Stimulated activated CD4-positive, alpha-beta T cell treated with anti-CD3 and anti-CD28 coated beads, Interleukin-15, amount 100 ng/mL, for 24 hours (primary cell): ENCODE data around the gene TRABD2A.
"Not testable (repeated sequence)": the region's sequence is repeated elsewhere in the genome, so short reads cannot be mapped to it uniquely, and the experiment has no call there.

Experiments
- DNase-seq: peaks from one replicate; pipeline ENCODE4 v3.0.0-alpha.2; 2020

Gene TRABD2A, protein sequence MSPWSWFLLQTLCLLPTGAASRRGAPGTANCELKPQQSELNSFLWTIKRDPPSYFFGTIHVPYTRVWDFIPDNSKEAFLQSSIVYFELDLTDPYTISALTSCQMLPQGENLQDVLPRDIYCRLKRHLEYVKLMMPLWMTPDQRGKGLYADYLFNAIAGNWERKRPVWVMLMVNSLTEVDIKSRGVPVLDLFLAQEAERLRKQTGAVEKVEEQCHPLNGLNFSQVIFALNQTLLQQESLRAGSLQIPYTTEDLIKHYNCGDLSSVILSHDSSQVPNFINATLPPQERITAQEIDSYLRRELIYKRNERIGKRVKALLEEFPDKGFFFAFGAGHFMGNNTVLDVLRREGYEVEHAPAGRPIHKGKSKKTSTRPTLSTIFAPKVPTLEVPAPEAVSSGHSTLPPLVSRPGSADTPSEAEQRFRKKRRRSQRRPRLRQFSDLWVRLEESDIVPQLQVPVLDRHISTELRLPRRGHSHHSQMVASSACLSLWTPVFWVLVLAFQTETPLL

DNA sequence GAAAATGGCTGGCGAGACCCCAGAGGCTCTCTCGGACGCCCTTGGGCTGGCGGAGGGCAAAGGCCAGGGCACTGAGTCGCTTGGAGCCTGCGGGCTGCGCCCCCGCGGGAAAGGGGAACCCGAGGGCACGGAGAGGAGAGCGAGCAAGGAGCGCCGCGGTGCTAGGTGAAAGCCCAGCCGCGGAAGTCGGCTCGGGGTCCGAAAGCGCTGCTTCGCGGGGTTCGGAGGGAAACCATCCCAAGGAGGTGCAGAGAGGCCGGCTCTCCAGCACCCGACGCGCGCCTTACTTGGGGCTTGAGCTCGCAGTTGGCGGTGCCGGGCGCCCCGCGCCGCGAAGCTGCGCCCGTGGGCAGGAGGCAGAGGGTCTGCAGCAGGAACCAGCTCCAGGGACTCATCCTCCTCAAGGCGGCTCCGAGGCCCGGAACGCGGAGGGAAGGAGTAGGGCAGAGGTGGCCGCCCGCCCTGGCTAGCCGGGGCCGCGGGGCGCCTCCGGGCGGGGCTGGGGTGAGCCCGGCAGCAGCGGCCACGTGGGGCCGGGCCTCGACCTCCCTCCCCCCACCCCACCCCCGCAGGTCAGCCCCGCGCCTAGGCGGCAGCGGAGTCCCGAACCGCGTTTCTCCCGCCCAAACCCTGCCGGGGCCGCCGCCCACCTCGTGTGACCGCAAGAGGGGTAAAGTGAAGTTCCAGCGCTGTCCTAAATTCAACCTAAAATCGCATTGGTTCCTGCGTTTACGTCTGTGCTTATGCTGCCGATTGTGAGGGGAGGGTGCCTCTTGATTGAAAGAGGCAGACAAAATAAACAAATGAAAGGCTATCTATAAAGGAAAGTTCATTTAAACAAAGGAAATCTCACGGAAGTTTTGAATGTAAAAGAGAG lies at the start of gene TRABD2A:
TSS of gene TRABD2A (minus strand) at position 440 of the 877 bp plus-strand sequence. CDS start at position 395, 45 bp downstream.
- DNase-seq = peak; percentile 84

DNA sequence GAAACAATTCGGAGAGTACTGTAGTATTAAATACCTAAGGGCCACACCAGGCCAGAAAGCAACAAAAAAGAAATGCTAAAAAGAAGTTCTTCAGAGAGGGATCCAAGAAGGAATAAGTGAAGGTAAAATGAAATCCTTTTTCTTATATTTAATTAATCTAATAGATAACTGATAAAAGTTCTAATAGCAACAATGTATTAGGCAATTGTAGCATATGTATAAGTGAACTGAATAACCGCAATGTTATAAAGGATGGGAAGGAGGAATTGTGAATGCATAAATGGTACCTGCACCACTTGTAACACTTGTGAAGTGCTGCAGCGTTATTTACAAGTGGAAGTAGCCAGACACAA lies 46.4 kb upstream of the TRABD2A start:
- DNase-seq = no peak

DNA sequence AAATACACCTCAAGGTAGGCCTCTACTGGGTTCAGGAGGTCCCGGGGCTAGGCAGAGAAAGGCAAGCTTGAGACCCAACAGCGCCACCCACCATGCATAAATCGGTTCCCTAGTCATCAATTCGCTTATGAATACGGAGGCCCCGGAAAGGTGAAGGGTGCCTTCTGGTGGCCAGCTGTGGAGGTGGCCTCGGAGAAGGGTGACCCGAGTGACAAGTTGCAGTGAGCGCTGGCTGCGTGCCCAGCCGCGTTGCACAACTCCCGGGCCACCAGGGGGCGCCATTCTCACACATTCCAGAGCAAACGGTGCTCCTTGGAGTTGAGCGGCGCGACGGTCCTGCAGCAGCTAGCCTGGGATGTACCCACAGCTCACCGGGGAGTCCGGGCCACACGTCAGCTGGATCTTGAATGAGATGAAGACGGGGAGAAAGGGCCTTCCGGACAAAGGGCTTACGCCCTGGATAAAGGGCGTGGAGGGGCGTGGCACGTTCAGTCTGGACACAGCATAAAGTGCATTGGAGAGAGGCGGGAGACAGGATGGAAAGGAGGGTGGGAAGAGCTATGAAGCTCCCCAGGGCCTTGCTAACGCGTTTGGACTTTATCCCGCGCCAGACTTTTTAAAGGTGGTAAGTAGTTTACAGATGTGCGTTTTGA lies 45.0 kb upstream of the TRABD2A start:
- DNase-seq = peak; percentile 99

DNA sequence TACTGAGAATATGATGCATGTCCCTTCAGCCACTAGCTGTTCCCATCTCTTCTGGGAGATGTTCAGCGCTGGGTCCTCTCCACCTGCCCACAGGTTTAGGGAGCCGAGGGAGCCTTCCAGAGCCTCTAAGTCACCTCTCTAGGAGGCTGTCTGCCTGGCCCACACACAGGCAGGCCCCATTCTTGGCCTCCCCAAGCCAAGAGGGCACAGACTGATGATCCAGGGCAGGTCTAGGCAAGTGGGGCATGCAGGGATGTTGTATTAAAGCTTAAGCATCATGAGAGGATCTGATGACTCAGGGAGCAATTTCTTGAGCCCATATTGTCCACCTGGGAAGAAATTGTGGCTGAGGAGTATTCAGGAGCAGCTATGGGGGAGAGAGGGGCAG lies 44.4 kb upstream of the TRABD2A start:
- no peak for DNase-seq

DNA sequence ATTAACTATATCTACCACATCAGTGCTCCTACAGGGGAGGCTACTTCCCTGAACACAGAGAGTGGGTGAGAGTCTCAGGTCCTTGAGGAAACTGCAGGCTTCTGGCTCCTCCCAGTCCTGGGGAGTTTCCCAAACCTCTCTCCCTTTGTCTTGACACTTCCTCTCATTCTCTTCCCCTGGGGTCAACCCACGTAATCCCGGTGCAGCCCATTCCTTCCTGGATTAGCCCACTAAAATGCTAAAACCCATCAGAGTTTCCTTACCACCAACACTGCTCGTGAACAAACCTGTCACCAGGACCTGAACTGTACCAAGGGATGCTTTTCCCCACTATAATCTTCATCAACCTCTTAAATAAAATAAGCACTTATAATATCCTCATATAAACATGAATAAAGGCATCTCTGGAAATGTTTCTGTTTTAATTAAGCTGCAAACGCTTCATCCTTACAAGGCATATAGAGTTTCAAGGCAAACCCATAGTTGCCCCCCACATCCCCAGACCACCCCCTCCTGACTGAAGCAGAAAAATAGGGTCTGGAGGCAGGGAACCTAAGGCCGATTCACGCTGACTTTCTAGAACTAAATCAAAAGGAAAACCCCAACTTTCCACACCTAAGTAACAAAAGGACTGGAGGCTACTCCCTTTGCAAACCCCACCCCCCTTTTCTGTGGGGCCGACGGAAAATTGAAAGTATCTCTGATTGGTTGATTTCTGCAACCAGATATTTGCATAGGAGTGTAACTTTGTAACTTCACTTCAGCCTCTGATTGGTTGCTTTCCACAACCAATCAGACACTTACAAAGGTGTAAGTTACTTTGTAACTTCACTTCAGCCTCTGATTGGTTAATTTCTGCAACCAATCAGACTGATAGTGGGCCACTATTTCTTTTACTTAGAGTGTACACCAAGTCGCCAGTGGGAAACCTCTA lies 43.6 kb upstream of the TRABD2A start:
- peak; percentile 69 for DNase-seq

DNA sequence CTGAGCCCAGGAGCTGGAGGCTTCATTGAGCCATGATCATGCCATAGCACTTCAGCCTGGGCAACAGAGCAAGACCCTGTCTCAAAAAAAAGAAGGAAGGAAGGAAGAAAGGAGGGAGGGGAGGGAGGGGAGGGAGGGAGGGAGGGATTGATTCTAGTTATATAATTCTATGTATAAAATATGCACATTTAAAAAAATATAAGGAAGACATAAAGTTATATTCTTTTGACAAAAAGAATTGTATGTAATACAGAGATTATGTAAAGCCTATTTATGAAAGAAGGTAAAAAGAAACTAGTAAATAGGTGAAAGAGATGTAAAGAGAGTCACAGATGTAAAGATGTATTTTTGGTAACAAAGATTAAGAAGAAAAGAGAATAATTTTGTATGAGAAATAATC lies 42.1 kb upstream of the TRABD2A start:
- DNase-seq = no peak

DNA sequence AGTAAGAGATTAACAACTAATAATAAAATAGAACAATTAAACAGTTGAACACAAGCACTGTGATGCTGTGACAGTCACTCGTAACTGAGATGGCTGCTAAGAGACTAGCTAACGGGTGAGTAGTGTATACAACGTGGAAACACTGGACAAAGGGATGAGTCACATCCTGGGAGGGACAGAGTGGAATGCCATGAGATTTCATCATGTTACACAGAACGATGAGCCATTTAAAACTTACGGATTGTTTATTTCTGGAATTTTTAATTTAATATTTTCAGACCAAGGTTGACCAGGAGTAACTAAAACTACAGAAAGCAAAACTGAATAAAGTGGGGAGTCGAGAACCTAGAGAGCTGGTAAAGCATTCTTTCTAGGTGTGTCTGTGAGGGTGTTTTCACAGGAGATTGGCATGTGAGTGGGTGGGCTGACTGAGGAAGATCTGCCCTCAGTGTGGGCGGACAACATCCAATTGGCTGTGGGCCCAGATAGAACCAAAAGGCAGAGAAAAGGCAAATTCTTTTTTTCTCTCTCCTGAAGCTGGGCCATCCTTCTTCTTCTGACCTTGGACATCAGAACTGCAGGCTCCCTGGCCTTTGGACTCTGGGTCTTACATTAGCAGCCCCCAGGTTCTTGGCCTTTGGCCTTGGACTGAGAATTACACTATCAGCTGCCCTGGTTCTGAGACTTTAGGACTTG lies 39.1 kb upstream of the TRABD2A start:
- peak; percentile 76 for DNase-seq

DNA sequence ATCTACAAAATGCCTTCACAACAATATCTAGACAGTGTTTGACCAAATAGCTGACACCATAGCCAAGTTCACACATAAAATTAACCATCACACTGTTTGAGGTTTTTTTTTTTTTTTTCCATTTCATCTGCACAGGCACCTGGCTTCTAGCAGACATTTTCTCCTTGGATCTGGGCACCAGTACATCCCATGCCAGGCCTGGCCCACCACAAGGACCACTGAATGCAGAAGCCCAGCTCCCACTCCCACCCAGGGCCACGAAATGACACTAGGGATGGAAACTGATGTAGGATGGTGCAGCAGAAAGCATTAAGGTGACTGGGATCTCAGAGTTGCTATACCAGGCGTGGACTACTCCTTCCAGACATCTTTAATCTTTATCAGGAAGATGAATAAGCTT lies 37.5 kb upstream of the TRABD2A start:
- DNase-seq = no peak

DNA sequence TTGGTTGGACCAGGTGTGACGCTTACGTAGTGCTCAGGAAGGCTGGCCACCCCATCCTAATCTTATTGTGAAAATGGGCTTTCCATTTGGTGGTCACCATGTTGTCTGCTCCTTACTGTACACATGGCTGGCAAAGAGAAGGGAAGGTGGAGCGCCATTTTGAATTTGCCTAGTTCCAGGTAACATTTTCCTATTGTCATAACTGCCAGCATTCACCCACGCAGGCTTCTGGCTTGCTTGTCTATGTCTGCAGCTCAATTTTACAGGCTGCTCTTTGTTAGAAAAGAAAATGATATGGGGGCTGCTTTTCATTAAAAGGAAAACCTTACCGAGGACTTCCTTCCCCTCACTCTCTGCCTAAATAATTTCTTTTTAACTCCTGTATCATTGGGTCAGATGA lies 36.9 kb upstream of the TRABD2A start:
- not testable (repeated sequence) for DNase-seq

DNA sequence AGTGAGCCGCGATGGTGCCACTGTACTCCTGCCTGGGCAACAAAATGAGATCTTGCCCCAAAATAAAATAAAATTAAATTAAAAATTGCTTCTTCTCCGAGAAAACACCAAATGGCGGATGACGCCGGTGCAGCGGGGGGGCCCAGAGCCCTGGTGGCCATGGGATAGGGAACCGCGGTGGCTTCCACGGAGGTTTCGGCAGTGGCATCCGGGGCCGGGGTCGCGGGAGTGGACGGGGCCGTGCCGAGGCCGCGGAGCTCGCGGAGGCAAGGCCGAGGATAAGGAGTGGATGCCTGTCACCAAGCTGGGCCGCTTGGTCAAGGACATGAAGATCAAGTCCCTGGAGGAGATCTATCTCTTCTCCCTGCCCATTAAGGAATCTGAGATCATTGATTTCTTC lies 34.8 kb upstream of the TRABD2A start:
- not testable (repeated sequence) for DNase-seq

DNA sequence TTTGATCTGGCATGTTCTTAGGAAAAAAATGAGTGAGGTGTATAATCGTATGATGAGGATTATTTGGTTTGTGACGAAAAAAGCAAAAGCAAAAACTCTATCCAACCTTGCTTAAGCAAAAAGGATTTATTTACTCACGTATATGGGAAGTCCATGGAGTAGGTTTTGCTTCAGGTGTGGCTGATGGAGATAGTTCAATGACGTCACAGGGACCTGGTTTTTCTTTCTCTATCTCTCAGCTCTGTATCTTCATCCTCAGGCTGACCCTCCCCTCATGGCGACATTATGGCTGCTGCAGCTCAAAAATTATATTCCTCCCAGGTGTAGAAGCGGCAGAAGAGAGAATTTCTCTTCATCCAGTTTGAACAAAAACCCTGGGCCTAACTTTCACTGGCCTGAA lies 33.5 kb upstream of the TRABD2A start:
- no peak for DNase-seq

DNA sequence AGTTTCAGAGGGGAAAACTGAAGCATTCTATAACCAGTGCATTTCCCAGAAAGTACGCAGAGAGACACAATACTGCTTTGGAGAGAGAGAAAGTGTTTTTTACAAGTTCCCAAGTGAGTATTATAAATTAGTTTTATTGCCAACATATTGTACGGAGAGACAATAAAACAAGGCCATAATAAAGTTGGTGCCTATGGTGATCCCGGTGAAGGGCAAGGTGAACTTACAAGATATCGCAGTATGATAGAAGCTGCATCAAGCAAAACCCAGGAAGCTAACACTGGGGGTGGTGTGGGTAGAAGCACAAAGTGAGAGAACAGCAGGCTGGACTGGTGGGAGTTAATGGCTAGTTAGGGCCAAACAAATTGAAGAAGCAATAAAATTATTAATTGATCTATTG lies 32.1 kb upstream of the TRABD2A start:
- no peak for DNase-seq

DNA sequence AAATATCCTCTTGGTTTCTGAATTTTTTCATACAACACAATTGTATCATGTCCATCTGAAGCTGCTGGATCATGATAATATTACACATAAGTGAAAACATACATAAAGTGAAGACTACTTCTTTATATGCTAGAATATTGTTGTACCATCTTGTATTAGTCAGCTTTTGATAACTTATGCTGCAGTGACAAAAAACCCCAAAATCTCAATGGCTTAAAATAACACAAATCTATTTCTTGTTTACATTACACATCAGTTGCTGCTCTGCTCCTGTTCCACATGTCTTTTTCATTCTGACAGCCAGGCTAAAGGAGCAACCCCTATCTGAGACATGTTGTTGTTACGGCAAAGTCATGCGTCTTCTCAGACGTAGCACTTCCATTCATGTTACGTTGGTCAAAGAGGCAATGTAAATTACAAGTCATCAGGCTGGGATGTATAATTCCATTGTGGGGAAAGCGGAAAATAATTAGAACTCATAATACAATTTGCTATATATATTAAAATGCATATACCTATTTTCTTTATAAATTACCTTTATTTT lies 30.3 kb upstream of the TRABD2A start:
- no peak for DNase-seq

DNA sequence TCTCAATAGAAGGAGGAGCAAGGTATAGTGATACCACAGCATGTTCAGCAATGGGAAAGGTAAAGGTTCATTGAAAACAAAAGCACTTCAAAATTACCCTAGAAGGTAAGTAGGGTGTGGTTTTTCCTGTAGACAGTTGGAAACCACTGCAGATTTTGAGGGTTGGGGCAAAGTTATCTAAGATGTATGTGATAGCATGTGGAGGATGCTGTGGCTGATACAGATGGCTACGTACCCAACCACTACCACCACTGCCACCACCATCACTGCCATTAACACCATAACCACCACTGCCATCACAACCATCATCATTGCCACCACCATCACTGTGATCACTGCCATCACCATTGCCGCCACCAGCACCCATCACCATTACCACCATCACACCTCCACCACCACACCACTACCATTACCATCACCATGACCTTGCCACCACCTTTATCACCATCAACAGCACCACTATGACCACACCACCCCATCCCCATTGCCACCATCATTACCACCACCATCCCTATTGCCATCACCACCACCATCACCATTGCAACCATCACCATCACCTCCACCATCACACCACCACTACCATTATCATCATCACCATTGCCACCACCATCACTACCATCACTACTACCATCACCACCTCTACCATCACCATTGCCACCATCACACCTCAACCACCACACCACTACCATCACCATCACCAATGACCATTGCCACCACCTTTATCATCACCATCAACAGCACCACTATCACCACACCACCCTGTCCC lies 28.2 kb upstream of the TRABD2A start:
- no peak for DNase-seq

DNA sequence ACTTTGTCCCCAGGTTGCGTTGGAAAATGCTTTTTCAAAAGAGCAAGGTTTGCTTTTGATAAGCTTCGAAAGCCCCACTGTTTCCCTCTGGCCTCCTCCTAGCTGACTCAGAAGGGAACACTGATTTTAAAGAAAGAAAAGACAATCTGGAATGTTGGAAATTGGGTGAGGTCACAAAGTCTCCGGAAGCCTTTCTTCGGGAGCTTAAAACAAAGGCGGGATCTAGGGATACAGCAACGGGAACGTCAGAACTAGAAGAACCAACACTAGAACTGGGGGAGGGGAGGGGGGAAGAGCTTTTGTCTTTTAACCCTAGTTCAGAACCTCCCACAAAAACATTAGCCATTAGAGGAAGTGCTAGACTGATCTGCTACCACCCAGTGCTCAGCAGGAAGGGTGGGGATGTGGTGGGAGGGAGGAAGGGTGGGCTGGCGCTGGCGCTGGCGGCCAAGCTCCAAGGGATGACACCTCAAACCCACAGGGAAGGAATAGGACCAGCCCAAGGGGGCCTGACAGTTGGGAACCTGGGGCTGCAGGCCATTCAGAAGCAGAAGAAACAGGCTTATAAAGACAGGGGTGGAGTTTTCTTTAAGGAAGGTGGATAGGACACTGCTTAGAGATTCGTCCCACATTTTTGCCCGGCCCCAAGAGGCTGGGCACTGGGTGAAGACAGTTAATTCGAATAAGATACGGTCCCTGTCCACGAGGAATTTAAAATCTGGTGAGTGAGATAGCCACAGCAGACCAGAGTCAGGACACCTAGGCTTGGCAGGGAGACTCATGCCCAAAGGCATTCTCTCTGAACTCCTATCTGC lies 26.2 kb upstream of the TRABD2A start:
- peak; percentile 51 for DNase-seq

DNA sequence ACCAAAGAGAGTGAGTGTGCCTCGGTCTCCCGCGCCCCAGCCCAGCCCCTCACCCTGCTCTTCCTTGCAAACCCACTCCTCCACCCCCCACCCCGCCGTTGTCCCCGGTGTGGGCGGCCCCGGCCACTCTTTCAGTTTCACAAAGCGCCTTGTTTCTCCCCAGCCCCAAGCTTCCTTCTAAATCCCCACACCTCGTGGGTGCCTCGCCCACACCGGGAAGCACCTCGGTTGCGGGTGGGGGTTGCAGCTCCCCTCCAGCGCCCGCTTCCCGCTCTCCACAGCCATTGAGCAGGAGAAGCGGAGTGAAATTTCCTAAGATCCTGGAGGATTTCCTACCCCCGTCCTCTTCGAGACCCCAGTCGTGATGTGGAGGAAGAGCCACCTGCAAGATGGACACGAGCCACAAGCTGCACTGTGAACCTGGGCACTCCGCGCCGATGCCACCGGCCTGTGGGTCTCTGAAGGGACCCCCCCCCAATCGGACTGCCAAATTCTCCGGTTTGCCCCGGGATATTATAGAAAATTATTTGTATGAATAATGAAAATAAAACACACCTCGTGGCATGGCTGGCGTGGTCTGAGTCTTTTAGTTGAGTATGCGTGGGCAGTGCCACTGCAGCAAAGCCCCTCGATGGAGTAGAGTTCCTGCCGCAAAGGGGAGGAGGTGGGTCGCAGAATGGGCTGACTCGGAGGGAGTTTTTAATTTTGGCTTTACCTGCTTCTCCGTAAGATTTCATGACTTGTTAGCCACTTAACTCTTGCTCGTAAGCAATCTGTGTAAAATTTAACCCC lies 25.4 kb upstream of the TRABD2A start:
- DNase-seq = peak; percentile 78

DNA sequence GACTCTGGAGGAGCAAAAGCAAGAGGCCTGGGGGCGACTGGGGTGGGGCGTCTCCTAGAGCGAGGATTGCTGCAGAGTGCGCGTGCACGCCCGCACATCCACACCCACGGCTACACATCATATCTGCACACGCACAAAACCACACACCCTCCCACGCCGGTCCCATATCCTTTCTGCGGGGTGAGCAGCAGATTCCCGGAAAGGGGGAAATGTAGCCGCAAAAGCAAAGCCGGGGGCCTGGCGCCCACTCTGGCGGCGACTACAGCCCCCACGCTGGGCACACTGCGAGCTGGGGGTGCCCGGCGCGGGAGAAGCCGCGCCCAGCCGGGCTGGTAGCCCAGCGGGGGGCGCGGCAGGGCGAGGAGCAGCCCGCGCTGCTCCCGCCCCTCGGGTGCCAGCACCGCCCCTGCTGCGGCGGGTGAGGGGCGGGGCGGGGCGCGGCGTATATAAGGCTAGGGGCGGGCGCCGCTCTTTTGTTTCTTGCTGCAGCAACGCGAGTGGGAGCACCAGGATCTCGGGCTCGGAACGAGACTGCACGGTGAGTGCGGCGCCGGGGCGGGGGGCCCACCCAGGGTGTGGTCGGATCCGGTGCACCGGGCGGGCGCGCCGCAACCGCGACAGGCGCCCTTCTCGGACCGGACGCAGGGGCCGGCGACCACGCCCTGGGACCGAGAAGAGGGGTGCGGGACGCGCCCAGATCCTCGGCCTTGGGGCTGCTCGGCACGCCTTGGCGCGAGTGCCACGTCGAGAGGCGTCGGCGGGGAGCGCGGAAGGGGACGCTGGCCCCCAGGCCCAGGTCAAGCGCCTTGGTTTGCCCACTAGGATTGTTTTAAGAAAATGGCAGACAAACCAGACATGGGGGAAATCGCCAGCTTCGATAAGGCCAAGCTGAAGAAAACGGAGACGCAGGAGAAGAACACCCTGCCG lies 24.6 kb upstream of the TRABD2A start, which contains the start of gene TMSB10:
TSS of gene TMSB10 (plus strand) at position 476 of the 927 bp plus-strand sequence.
- DNase-seq = peak; percentile 88
